Lung microvascular endothelial cell (primary cell): Measurements from ENCODE around the gene LRCH2. TPM values are rescaled to one million over a fixed set of nuclear protein-coding genes. Genes with fewer than 3 reads are reported as not detected.

Experiments used
- DNase-seq, 2 donors: peaks; one replicate each; pipeline versions ENCODE4 v3.0.0 to v3.0.0-alpha.2; 2010; ENCODE audit warnings: low read depth in 2 of 2
- total RNA-seq: library from RNA; depleted of rRNA; stranded (reverse); fragments of >200 nt; gene quantifications from 2 replicates; pipeline ENCODE4 v1.2.1, GENCODE V29; 2014

Gene LRCH2
- total RNA-seq, 1 donor from 2014 or later: 15.3 TPM

GRCh38 chrX:115068896-115069295 is 165.0 kb downstream of the LRCH2 start:
- DNase-seq: no peak

- DNase-seq: peak in 1 of 2 donors; percentile 7
These were observed 166.1 kb downstream of the LRCH2 start for GRCh38 chrX:115067812-115068211.

- no peak for DNase-seq
These were observed 168.6 kb downstream of the LRCH2 start for GRCh38 chrX:115065304-115065703.

Other genes with a start within 250 kb of the LRCH2 start
- gene IL13RA2, start 216.5 kb downstream of the LRCH2 start, total RNA-seq: 0.20 and 0.65 TPM in 2 replicates
- not detected in 2 replicates for gene RBMXL3, start 44.7 kb downstream of the LRCH2 start, total RNA-seq
- gene LUZP4, start 55.6 kb upstream of the LRCH2 start, total RNA-seq: not detected in 2 replicates